Lung (tissue), 12 donors: ENCODE data around the gene BCL2L14. TPM values are rescaled to one million over a fixed set of nuclear protein-coding genes. Genes with fewer than 3 reads are reported as not detected.
A peak's percentile ranks its signal among the peaks of the same experiment; 100 is the strongest.
"Not testable (repeated sequence)": the region's sequence is repeated elsewhere in the genome, so short reads cannot be mapped to it uniquely, and the experiment has no call there.

Experiments used
- ATAC-seq: fragments of 200-7000 bp; cut with Tn5 transposase; one replicate; pipeline ENCODE4 v1.9.1; 2020; ENCODE audit warnings: moderate number of reproducible peaks; ENCODE audit not compliant: insufficient read depth, low FRiP score
- DNase-seq, 3 donors: peaks; one replicate each; pipeline ENCODE4 v3.0.0-alpha.2; 2013 to 2017
- H3K27ac ChIP-seq, 2 donors: one replicate each; pipeline ENCODE4 v1.5.1; 2013; ENCODE audit warnings: mild to moderate bottlenecking in 2 of 2, moderate library complexity in 2 of 2, control low read depth in 1 of 2, inconsistent platforms in 1 of 2, low read depth in 1 of 2, low read length in 1 of 2
- H3K27me3 ChIP-seq, 3 donors: one replicate each; pipeline ENCODE4 v1.5.1; 2013; ENCODE audit warnings: low read length in 2 of 3; ENCODE audit not compliant: control insufficient read depth in 3 of 3, insufficient read depth in 3 of 3
- H3K36me3 ChIP-seq, 4 donors: one replicate each; pipeline ENCODE4 v1.5.1; 2013; ENCODE audit warnings: low read length in 4 of 4, mild to moderate bottlenecking in 1 of 4, moderate library complexity in 1 of 4; ENCODE audit not compliant: control insufficient read depth in 4 of 4, insufficient read depth in 4 of 4
- H3K4me1 ChIP-seq, 5 donors: one replicate each; pipeline ENCODE4 v1.5.1; 2013; ENCODE audit warnings: low read length in 5 of 5, mild to moderate bottlenecking in 2 of 5, moderate library complexity in 1 of 5; ENCODE audit not compliant: control insufficient read depth in 5 of 5, insufficient read depth in 5 of 5
- H3K4me3 ChIP-seq: one replicate; pipeline ENCODE4 v1.5.1; 2013; ENCODE audit warnings: mild to moderate bottlenecking, control low read depth, moderate library complexity
- H3K9ac ChIP-seq, 2 donors: one replicate each; pipeline ENCODE4 v1.5.1; 2013; ENCODE audit warnings: low read length in 2 of 2, control low read depth in 1 of 2; ENCODE audit not compliant: insufficient read depth in 1 of 2
- H3K9me3 ChIP-seq, 4 donors: one replicate each; pipeline ENCODE4 v1.5.1; 2013; ENCODE audit warnings: low read length in 3 of 4, mild to moderate bottlenecking in 1 of 4, moderate library complexity in 1 of 4; ENCODE audit not compliant: control insufficient read depth in 4 of 4, insufficient read depth in 3 of 4
- CTCF ChIP-seq: IDR thresholded peaks from 2 replicates; pipeline ENCODE4 v1.5.1; 2012; ENCODE audit warnings: mild to moderate bottlenecking; ENCODE audit errors: control extremely low read depth, extremely low read depth
- WGBS, 2 donors: extraction: QIAGEN DNeasy Blood & Tissue Kit; methylation state at CpG; one replicate each; pipeline ENCODE4 v1.1.7; 2013; 5-methylcytosine and 5-hydroxymethylcytosine counted together
- polyA plus RNA-seq, 2 donors: library from polyadenylated mRNA; stranded (reverse); fragments of 200-250 nt; gene quantifications; one replicate each; pipeline ENCODE4 v1.2.1, GENCODE V29; 2013
- total RNA-seq, 2 donors: library from RNA; depleted of rRNA in 1 of 2; stranded (reverse); fragments of >200 nt in 1 of 2; gene quantifications; one replicate each; pipeline ENCODE4 v1.2.1, GENCODE V29; 2014 to 2021
- donor health status: control.
- donor health status: control.
- donor health status: Bipolar disorder and iron deficiency.
- donor health status: healthy.
- donor health status: DM: yes; HTN: yes; CAD: no.

The BCL2L14 gene
- total and polyA plus RNA-seq, 4 donors = 0.33 to 1.8 (median 0.98) TPM

- peaks cover 0 to 8% (median 2%) of the 10 kb centered on the region in 4 donors for H3K9me3 ChIP-seq
- peaks cover 0 to 4% (median 1%) of the 10 kb centered on the region in 4 donors for H3K36me3 ChIP-seq
- 80 to 92% methylated on average over 6 of the region's 6 CpGs for WGBS, 2 donors
- no peak for TF ChIP-seq CTCF
- H3K9ac ChIP-seq = no peak overlapping the region
- no peak overlapping the region for H3K27ac ChIP-seq
- no peaks in the 10 kb centered on the region for H3K27me3 ChIP-seq
- no peak for DNase-seq
- no peak overlapping the region for H3K4me3 ChIP-seq
- H3K4me1 ChIP-seq = peaks cover 0 to 1% (median 0%) of the 10 kb centered on the region in 5 donors
- no peak for ATAC-seq
These were observed 36.9 kb downstream of the BCL2L14 start for GRCh38 chr12:12107678-12108077.

- H3K36me3 ChIP-seq = peaks cover 0 to 4% (median 2%) of the 10 kb centered on the region in 4 donors
- TF ChIP-seq CTCF = no peak
- no peak for ATAC-seq
- H3K27ac ChIP-seq = no peak overlapping the region
- DNase-seq = no peak
- H3K4me3 ChIP-seq = no peak overlapping the region
- WGBS, 2 donors = 97 to 100% methylated on average over 1 of the region's 1 CpG
- no peak overlapping the region for H3K9ac ChIP-seq
- peaks cover 0 to 1% (median 0%) of the 10 kb centered on the region in 5 donors for H3K4me1 ChIP-seq
- no peaks in the 10 kb centered on the region for H3K27me3 ChIP-seq
- H3K9me3 ChIP-seq = peaks cover 0 to 8% (median 2%) of the 10 kb centered on the region in 4 donors
These were observed 37.8 kb downstream of the BCL2L14 start for GRCh38 chr12:12108441-12109058.

GRCh38 chr12:12110923-12111555 is 40.3 kb downstream of the BCL2L14 start:
- ATAC-seq, H3K9ac ChIP-seq, H3K9me3 ChIP-seq, H3K27ac ChIP-seq, H3K4me3 ChIP-seq, DNase-seq, H3K27me3 ChIP-seq, H3K4me1 ChIP-seq: not testable (repeated sequence)
- 83 to 86% methylated on average over 31 to 37 of the region's 37 CpGs for WGBS, 2 donors
- peaks cover 0 to 14% (median 4%) of the 10 kb centered on the region in 4 donors for H3K36me3 ChIP-seq

- no peak overlapping the region for H3K4me3 ChIP-seq
- ATAC-seq = no peak
- peaks cover 2 to 15% (median 8%) of the 10 kb centered on the region in 4 donors for H3K36me3 ChIP-seq
- no peak for DNase-seq
- H3K27me3 ChIP-seq = no peaks in the 10 kb centered on the region
- no peak overlapping the region for H3K27ac ChIP-seq
- H3K4me1 ChIP-seq = no peaks in the 10 kb centered on the region
- peak overlapping the region in 1 of 2 donors; percentile 5 for H3K9ac ChIP-seq
- H3K9me3 ChIP-seq = no peaks in the 10 kb centered on the region
- 87 to 91% methylated on average over 4 of the region's 4 CpGs for WGBS, 2 donors
- TF ChIP-seq CTCF = no peak
These were observed 44.8 kb downstream of the BCL2L14 start for GRCh38 chr12:12115514-12115913.
